ENCODE data around the gene MPP3.

The MPP3 gene

GRCh38 chr17:43758497-43759174 is 74.3 kb downstream of the MPP3 start, which contains the start of gene SOST:
TSS of gene SOST (minus strand) at chr17:43758791. CDS start at chr17:43758741, 50 bp downstream.
- Histone ChIP-seq H3K27me3 (ENCODE audit: insufficient read depth, low read depth) (no peaks in the 10 kb centered on the region), H3K27ac (no peak within 1 kb of the TSS), H3K36me3 (ENCODE audit: insufficient read depth) (no peaks in the 10 kb centered on the region), H2AFZ (ENCODE audit: low read depth) (no peak within 1 kb of the TSS), H3K9ac (no peak within 1 kb of the TSS), H3K79me2 (ENCODE audit: insufficient read depth, low read depth) (no peaks in the 10 kb centered on the region), H3K4me3 (IDR thresholded peaks at IDR 0.05; ENCODE audit: insufficient read depth, low read depth, low read length) (no peak within 1 kb of the TSS), H3K4me2 (no peak within 1 kb of the TSS), H3K4me1 (ENCODE audit: low read depth, poor library complexity, severe bottlenecking) (peaks cover 16% of the 10 kb centered on the region), H4K20me1 (ENCODE audit: insufficient read depth) (no peaks in the 10 kb centered on the region)
- no peak for TF ChIP-seq CTCF (conservative IDR thresholded peaks at IDR 0.05; ENCODE audit: low read depth, low read length)

GRCh38 chr17:43758086-43758485 is 74.9 kb downstream of the MPP3 start:
- no peak overlapping the region for H3K4me3 ChIP-seq (IDR thresholded peaks at IDR 0.05; ENCODE audit: insufficient read depth, low read depth, low read length)
- H3K27me3 ChIP-seq (ENCODE audit: insufficient read depth, low read depth): no peaks in the 10 kb centered on the region
- H3K79me2 ChIP-seq (ENCODE audit: insufficient read depth, low read depth): no peaks in the 10 kb centered on the region
- H3K36me3 ChIP-seq (ENCODE audit: insufficient read depth): no peaks in the 10 kb centered on the region
- TF ChIP-seq CTCF (conservative IDR thresholded peaks at IDR 0.05; ENCODE audit: low read depth, low read length): no peak
- H3K4me2 ChIP-seq: no peak overlapping the region
- H3K9ac ChIP-seq: no peak overlapping the region
- H3K4me1 ChIP-seq (ENCODE audit: low read depth, poor library complexity, severe bottlenecking): peaks cover 20% of the 10 kb centered on the region
- no peaks in the 10 kb centered on the region for H4K20me1 ChIP-seq (ENCODE audit: insufficient read depth)
- no peak overlapping the region for H2AFZ ChIP-seq (ENCODE audit: low read depth)
- no peak overlapping the region for H3K27ac ChIP-seq

GRCh38 chr17:43757171-43757660 is 75.7 kb downstream of the MPP3 start:
- Histone ChIP-seq H3K27ac (no peak overlapping the region), H4K20me1 (ENCODE audit: insufficient read depth) (no peaks in the 10 kb centered on the region), H3K4me1 (ENCODE audit: low read depth, poor library complexity, severe bottlenecking) (peaks cover 20% of the 10 kb centered on the region), H3K36me3 (ENCODE audit: insufficient read depth) (no peaks in the 10 kb centered on the region), H2AFZ (ENCODE audit: low read depth) (no peak overlapping the region), H3K79me2 (ENCODE audit: insufficient read depth, low read depth) (no peaks in the 10 kb centered on the region), H3K4me3 (IDR thresholded peaks at IDR 0.05; ENCODE audit: insufficient read depth, low read depth, low read length) (no peak overlapping the region), H3K4me2 (no peak overlapping the region), H3K27me3 (ENCODE audit: insufficient read depth, low read depth) (no peaks in the 10 kb centered on the region), H3K9ac (no peak overlapping the region)
- no peak for TF ChIP-seq CTCF (conservative IDR thresholded peaks at IDR 0.05; ENCODE audit: low read depth, low read length)

- no peak overlapping the region for H3K4me2 ChIP-seq
- H3K27me3 ChIP-seq (ENCODE audit: insufficient read depth, low read depth): no peaks in the 10 kb centered on the region
Observed at GRCh38 chr17:43756201-43756600, 76.7 kb downstream of the MPP3 start.

More at GRCh38 chr17:43756201-43756600, 76.7 kb downstream of the MPP3 start:
- Histone ChIP-seq H3K4me3 (IDR thresholded peaks at IDR 0.05; ENCODE audit: insufficient read depth, low read depth, low read length) (no peak overlapping the region), H3K79me2 (ENCODE audit: insufficient read depth, low read depth) (no peaks in the 10 kb centered on the region), H3K4me1 (ENCODE audit: low read depth, poor library complexity, severe bottlenecking) (peaks cover 20% of the 10 kb centered on the region), H3K9ac (no peak overlapping the region), H4K20me1 (ENCODE audit: insufficient read depth) (no peaks in the 10 kb centered on the region), H3K27ac (no peak overlapping the region), H3K36me3 (ENCODE audit: insufficient read depth) (no peaks in the 10 kb centered on the region), H2AFZ (ENCODE audit: low read depth) (no peak overlapping the region)
- no peak for TF ChIP-seq CTCF (conservative IDR thresholded peaks at IDR 0.05; ENCODE audit: low read depth, low read length)
